HG03571 (cell line): ENCODE data around the gene APOLD1.
"Not testable (repeated sequence)": the region's sequence is repeated elsewhere in the genome, so short reads cannot be mapped to it uniquely, and the experiment has no call there.

Source experiments
- ATAC-seq: cut with Tn5 transposase; IDR thresholded peaks from one replicate; pipeline ENCODE4 v1.9.1; 2021; ENCODE audit not compliant: unreplicated experiment

The APOLD1 gene

GRCh38 chr12:12839003-12839395, 53.5 kb downstream of the APOLD1 start:
- no peak for ATAC-seq

GRCh38 chr12:12839439-12839838, 54.0 kb downstream of the APOLD1 start:
- not testable (repeated sequence) for ATAC-seq

- ATAC-seq = no peak
These were observed 54.6 kb downstream of the APOLD1 start for GRCh38 chr12:12839873-12840579.

GRCh38 chr12:12840580-12840899, 55.1 kb downstream of the APOLD1 start:
- ATAC-seq = no peak
